H9 (cell line): ENCODE measurements around the gene SLC7A6. TPM values are rescaled to one million over a fixed set of nuclear protein-coding genes. Genes with fewer than 3 reads are reported as not detected.

Experiments
- DNase-seq: peaks from one replicate; pipeline ENCODE4 v3.0.0-alpha.2; 2017
- H2AFZ ChIP-seq: one replicate; pipeline ENCODE4 v1.6.1; 2013; ENCODE audit warnings: mild to moderate bottlenecking, low read length, control low read depth, moderate library complexity
- H2AK5ac ChIP-seq: 2 replicates; pipeline ENCODE4 v1.6.1; 2013; ENCODE audit warnings: low read length, control low read depth, mixed read lengths; ENCODE audit not compliant: insufficient read length
- H2BK120ac ChIP-seq: one replicate; pipeline ENCODE4 v1.6.1; 2013; ENCODE audit warnings: low read depth, mild to moderate bottlenecking, low read length, control low read depth, inconsistent platforms; ENCODE audit not compliant: poor library complexity, severe bottlenecking
- H2BK12ac ChIP-seq: 2 replicates; pipeline ENCODE4 v1.6.1; 2013; ENCODE audit warnings: low read length, control low read depth, mixed read lengths, low read depth; ENCODE audit not compliant: insufficient read length
- H2BK15ac ChIP-seq: 2 replicates; pipeline ENCODE4 v1.6.1; 2013; ENCODE audit warnings: low read depth, low read length, control low read depth
- H2BK20ac ChIP-seq: one replicate; pipeline ENCODE4 v1.6.1; 2013; ENCODE audit warnings: low read depth, mild to moderate bottlenecking, low read length, control low read depth, inconsistent platforms; ENCODE audit not compliant: poor library complexity, severe bottlenecking
- H2BK5ac ChIP-seq: 2 replicates; pipeline ENCODE4 v1.6.1; 2013; ENCODE audit warnings: low read length, control low read depth, mixed read lengths; ENCODE audit not compliant: insufficient read length
- H3K14ac ChIP-seq: 2 replicates; pipeline ENCODE4 v1.6.1; 2013; ENCODE audit warnings: low read length, control low read depth; ENCODE audit not compliant: insufficient read depth
- H3K18ac ChIP-seq: 2 replicates; pipeline ENCODE4 v1.6.1; 2013; ENCODE audit warnings: low read depth, mild to moderate bottlenecking, mixed read lengths, low read length, control low read depth; ENCODE audit not compliant: insufficient read length
- H3K23ac ChIP-seq: 2 replicates; pipeline ENCODE4 v1.6.1; 2013; ENCODE audit warnings: low read length, control low read depth, mixed read lengths, low read depth; ENCODE audit not compliant: insufficient read length
- H3K23me2 ChIP-seq: 2 replicates; pipeline ENCODE4 v1.6.1; 2013; ENCODE audit warnings: low read depth, mild to moderate bottlenecking, mixed read lengths, low read length, control low read depth; ENCODE audit not compliant: insufficient read length, poor library complexity, severe bottlenecking
- H3K27ac ChIP-seq: 2 replicates; pipeline ENCODE4 v1.5.1; 2013; ENCODE audit warnings: low read length, control low read depth, mixed read lengths, low read depth; ENCODE audit not compliant: insufficient read length
- H3K27me3 ChIP-seq: 2 replicates; pipeline ENCODE4 v1.6.1; 2013; ENCODE audit warnings: low read length, control low read depth, inconsistent platforms; ENCODE audit not compliant: insufficient read depth
- H3K4ac ChIP-seq: 2 replicates; pipeline ENCODE4 v1.6.1; 2013; ENCODE audit warnings: low read depth, mild to moderate bottlenecking, control low read depth, inconsistent platforms, low read length, moderate library complexity
- H3K4me1 ChIP-seq: 2 replicates; pipeline ENCODE4 v1.6.1; 2013; ENCODE audit warnings: low read length, control low read depth, inconsistent platforms; ENCODE audit not compliant: insufficient read depth
- H3K4me2 ChIP-seq: 2 replicates; pipeline ENCODE4 v1.6.1; 2013; ENCODE audit warnings: low read length, control low read depth, mixed read lengths; ENCODE audit not compliant: insufficient read length, insufficient read depth
- H3K56ac ChIP-seq: 2 replicates; pipeline ENCODE4 v1.6.1; 2013; ENCODE audit warnings: low read depth, mild to moderate bottlenecking, mixed read lengths, low read length, control low read depth; ENCODE audit not compliant: insufficient read length
- H3K79me1 ChIP-seq: 2 replicates; pipeline ENCODE4 v1.6.1; 2013; ENCODE audit warnings: low read depth, mild to moderate bottlenecking, moderate library complexity, low read length, control low read depth, inconsistent platforms; ENCODE audit not compliant: insufficient read depth, poor library complexity, severe bottlenecking
- H3K79me2 ChIP-seq: 2 replicates; pipeline ENCODE4 v1.6.1; 2013; ENCODE audit warnings: low read length, control low read depth, inconsistent platforms; ENCODE audit not compliant: insufficient read depth
- H3K9ac ChIP-seq: 2 replicates; pipeline ENCODE4 v1.6.1; 2013; ENCODE audit warnings: low read length, control low read depth, mixed read lengths; ENCODE audit not compliant: insufficient read length; ENCODE audit errors: extremely low read depth
- H3K9me3 ChIP-seq: one replicate; pipeline ENCODE4 v1.6.1; 2013; ENCODE audit warnings: low read depth, low read length, inconsistent platforms; ENCODE audit not compliant: control insufficient read depth
- H3T11ph ChIP-seq: one replicate; pipeline ENCODE4 v1.6.1; 2013; ENCODE audit warnings: mild to moderate bottlenecking, low read length, control low read depth, inconsistent platforms
- H4K20me1 ChIP-seq: one replicate; pipeline ENCODE4 v1.6.1; 2013; ENCODE audit not compliant: control insufficient read depth, insufficient read length, insufficient read depth
- H4K5ac ChIP-seq: 2 replicates; pipeline ENCODE4 v1.6.1; 2013; ENCODE audit warnings: low read depth, mild to moderate bottlenecking, mixed read lengths, low read length, control low read depth; ENCODE audit not compliant: insufficient read length
- H4K8ac ChIP-seq: replicated peaks from 2 replicates; pipeline ENCODE4 v1.6.1; 2013; ENCODE audit warnings: low read length, control low read depth, mixed read lengths, low read depth; ENCODE audit not compliant: insufficient read length
- H4K91ac ChIP-seq: 2 replicates; pipeline ENCODE4 v1.6.1; 2013; ENCODE audit warnings: low read depth, mild to moderate bottlenecking, moderate library complexity, mixed read lengths, low read length, control low read depth; ENCODE audit not compliant: insufficient read length
- H3K27ac Mint-ChIP-seq, 3 experiments: 2 replicates in 2 of 3; 3 replicates in 1 of 3; pipeline ENCODE4 v1.8.0; 2020 to 2021; ENCODE audit warnings: mixed read lengths in 3 of 3, mild to moderate bottlenecking in 1 of 3, moderate library complexity in 1 of 3
- H3K27me3 Mint-ChIP-seq: 2 replicates; pipeline ENCODE4 v1.8.0; 2021; ENCODE audit warnings: low read depth, mild to moderate bottlenecking, moderate library complexity, mixed read lengths
- H3K36me3 Mint-ChIP-seq, 3 experiments: 2 replicates in 2 of 3; 3 replicates in 1 of 3; pipeline ENCODE4 v1.8.0; 2020 to 2021; ENCODE audit warnings: low read depth in 3 of 3, mixed read lengths in 3 of 3; ENCODE audit not compliant: insufficient read depth in 1 of 3
- H3K4me1 Mint-ChIP-seq, 2 experiments: 2 replicates each; pipeline ENCODE4 v1.8.0; 2020; ENCODE audit warnings: mixed read lengths in 2 of 2
- H3K4me3 Mint-ChIP-seq, 2 experiments: 2 replicates in 1 of 2; 3 replicates in 1 of 2; pipeline ENCODE4 v1.8.0; 2020 to 2021; ENCODE audit warnings: mild to moderate bottlenecking in 2 of 2, mixed read lengths in 2 of 2, moderate library complexity in 1 of 2
- H3K9me3 Mint-ChIP-seq, 2 experiments: 2 replicates in 1 of 2; 3 replicates in 1 of 2; pipeline ENCODE4 v1.8.0; 2020; ENCODE audit warnings: mild to moderate bottlenecking in 2 of 2, mixed read lengths in 2 of 2, moderate library complexity in 1 of 2
- WGBS: extraction: QIAGEN DNeasy Blood & Tissue Kit; methylation state at CpG from one replicate; pipeline ENCODE4 v1.1.7; 2013; ENCODE audit warnings: missing lambda C conversion rate, low lambda C conversion rate, mixed read lengths; ENCODE audit not compliant: insufficient read length; ENCODE audit errors: extremely low coverage; 5-methylcytosine and 5-hydroxymethylcytosine counted together
- total RNA-seq: library from RNA; stranded (reverse); gene quantifications from 2 replicates; pipeline ENCODE4 v1.2.1, GENCODE V29; 2021
- TF ChIP-seq, protein P1 (sequence below): fragments of 200-600 bp; sonication (generic); conservative IDR thresholded peaks from 3 replicates; pipeline ENCODE4 v1.8.0; 2021; ENCODE audit warnings: antibody characterized with exemption, mild to moderate bottlenecking

Gene SLC7A6
- total RNA-seq, 1 experiment from 2014 or later, result 21.1 TPM

DNA sequence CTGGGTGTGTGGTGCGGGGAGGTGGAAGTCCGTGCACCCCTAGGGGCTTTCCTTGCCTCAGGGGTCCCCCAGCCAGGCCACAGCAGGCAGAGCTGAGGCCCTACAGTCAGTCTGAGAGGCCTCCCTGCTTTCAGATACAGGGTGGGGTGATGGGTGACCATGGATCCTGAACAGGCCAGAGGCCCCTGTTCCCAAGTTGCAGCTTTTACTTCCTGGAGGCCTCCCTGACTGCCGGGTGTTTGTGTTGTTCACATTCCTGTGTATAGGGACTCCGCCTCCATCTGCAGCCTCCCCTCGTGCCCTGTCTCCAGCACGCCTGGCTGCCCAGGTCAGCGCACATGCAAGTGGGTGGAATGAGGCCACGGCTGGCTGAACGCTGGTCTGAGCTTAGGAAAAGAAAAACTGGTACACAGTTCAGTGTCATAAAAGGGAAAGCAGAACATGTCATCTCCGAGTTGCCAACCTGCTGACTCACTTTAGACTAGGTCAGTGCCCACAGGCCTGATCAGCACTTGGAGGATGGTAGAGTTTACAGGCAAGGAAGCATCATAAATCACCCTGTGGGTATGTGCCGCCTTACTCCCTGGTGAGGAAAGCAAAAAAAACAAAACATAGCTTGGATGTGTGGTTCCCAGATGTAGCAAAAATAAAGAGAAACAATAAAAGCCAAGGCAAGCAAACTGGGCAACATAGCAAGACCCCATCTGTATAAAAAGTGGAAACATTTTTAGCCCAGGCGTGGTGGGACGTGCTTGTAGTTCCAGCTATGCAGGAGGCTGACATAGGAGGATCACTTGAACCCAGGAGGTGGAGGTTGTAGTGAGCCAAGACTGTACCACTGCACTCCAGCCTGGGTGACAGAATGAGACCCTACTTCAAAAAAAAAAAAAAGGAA, 6.2 kb upstream of the SLC7A6 start:
- no peak overlapping the region for H3K18ac ChIP-seq
- H3K27me3 Mint-ChIP-seq, result peaks cover 2% of the 10 kb centered on the region; the same call in 1 of the 2 replicates
- H3K27ac ChIP-seq, result no peak overlapping the region
- no peak overlapping the region for H3K23ac ChIP-seq
- no peak overlapping the region; a peak in 1 of 5 replicates for H3K4me3 Mint-ChIP-seq
- WGBS, result no CpG with 5 or more reads among the region's 13 CpGs
- H3K23me2 ChIP-seq, result no peaks in the 10 kb centered on the region
- no peak overlapping the region for H2BK15ac ChIP-seq
- H2AFZ ChIP-seq, result no peak overlapping the region
- H2BK5ac ChIP-seq, result no peak overlapping the region
- H3K14ac ChIP-seq, result no peak overlapping the region
- H4K5ac ChIP-seq, result no peak overlapping the region
- no peak overlapping the region for H4K91ac ChIP-seq
- H3K9me3 ChIP-seq, result no peaks in the 10 kb centered on the region
- H3K36me3 Mint-ChIP-seq, result peaks cover 0 to 10% (median under 1%) of the 10 kb centered on the region in 3 experiments; a peak in 4 of 7 replicates
- no peaks in the 10 kb centered on the region for H4K20me1 ChIP-seq
- H2AK5ac ChIP-seq, result no peak overlapping the region
- no peak overlapping the region for H3K56ac ChIP-seq
- no peaks in the 10 kb centered on the region for H3K79me2 ChIP-seq
- H3K27ac Mint-ChIP-seq, result peak overlapping the region in 2 of 3 experiments; percentile 61 to 77; a peak in 1 of 7 replicates
- no peak overlapping the region for H4K8ac ChIP-seq
- H3K4me2 ChIP-seq, result no peak overlapping the region
- H2BK12ac ChIP-seq, result no peak overlapping the region
- H3K27me3 ChIP-seq, result no peaks in the 10 kb centered on the region
- H3K4me1 ChIP-seq, result no peaks in the 10 kb centered on the region
- no peak overlapping the region for H3K4ac ChIP-seq
- 0 out of 4 replicates have a peak, but pooled peaks cover 0 to 3% of the 10 kb centered on the region in 2 experiments for H3K4me1 Mint-ChIP-seq
- no peaks in the 10 kb centered on the region for H3K79me1 ChIP-seq
- no peak for DNase-seq
- no peaks in the 10 kb centered on the region for H3K9me3 Mint-ChIP-seq
- TF ChIP-seq, protein P1, sequence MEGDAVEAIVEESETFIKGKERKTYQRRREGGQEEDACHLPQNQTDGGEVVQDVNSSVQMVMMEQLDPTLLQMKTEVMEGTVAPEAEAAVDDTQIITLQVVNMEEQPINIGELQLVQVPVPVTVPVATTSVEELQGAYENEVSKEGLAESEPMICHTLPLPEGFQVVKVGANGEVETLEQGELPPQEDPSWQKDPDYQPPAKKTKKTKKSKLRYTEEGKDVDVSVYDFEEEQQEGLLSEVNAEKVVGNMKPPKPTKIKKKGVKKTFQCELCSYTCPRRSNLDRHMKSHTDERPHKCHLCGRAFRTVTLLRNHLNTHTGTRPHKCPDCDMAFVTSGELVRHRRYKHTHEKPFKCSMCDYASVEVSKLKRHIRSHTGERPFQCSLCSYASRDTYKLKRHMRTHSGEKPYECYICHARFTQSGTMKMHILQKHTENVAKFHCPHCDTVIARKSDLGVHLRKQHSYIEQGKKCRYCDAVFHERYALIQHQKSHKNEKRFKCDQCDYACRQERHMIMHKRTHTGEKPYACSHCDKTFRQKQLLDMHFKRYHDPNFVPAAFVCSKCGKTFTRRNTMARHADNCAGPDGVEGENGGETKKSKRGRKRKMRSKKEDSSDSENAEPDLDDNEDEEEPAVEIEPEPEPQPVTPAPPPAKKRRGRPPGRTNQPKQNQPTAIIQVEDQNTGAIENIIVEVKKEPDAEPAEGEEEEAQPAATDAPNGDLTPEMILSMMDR, result no peak
- no peak overlapping the region for H2BK20ac ChIP-seq
- H3K9ac ChIP-seq, result no peak overlapping the region
- no peak overlapping the region for H2BK120ac ChIP-seq
- no peak overlapping the region for H3T11ph ChIP-seq
